Ishikawa (cell line): Measurements from ENCODE around the gene CNGA1.

Source experiments
- CEBPB ChIP-seq: IDR thresholded peaks from 2 replicates; pipeline ENCODE4 v1.6.1; 2012
- CREB1 ChIP-seq: IDR thresholded peaks from 2 replicates; pipeline ENCODE4 v1.6.1; 2012; ENCODE audit warnings: low read depth
- EGR1 ChIP-seq: IDR thresholded peaks from 2 replicates; pipeline ENCODE4 v1.6.1; 2012
- EP300 ChIP-seq: IDR thresholded peaks from 2 replicates; pipeline ENCODE4 v1.6.1; 2012; ENCODE audit warnings: borderline replicate concordance
- RAD21 ChIP-seq: IDR thresholded peaks from 2 replicates; pipeline ENCODE4 v1.6.1; 2012; ENCODE audit warnings: low read depth
- TAF1 ChIP-seq: IDR thresholded peaks from 2 replicates; pipeline ENCODE4 v1.6.1; 2012; ENCODE audit warnings: low read depth, mild to moderate bottlenecking
- TEAD4 ChIP-seq: IDR thresholded peaks from 2 replicates; pipeline ENCODE4 v1.6.1; 2012
- YY1 ChIP-seq: IDR thresholded peaks from 2 replicates; pipeline ENCODE4 v1.6.1; 2012; ENCODE audit warnings: low read depth
- ZBTB7A ChIP-seq: IDR thresholded peaks from 2 replicates; pipeline ENCODE4 v1.6.1; 2012; ENCODE audit warnings: low read depth
- TF ChIP-seq, protein P1 (sequence below): IDR thresholded peaks from 2 replicates; pipeline ENCODE4 v1.6.1; 2012; ENCODE audit warnings: low read depth, mild to moderate bottlenecking
- TF ChIP-seq, protein P2 (sequence below): IDR thresholded peaks from 2 replicates; pipeline ENCODE4 v1.6.1; 2012
- TF ChIP-seq, protein P3 (sequence below): IDR thresholded peaks from 2 replicates; pipeline ENCODE4 v1.6.1; 2012

DNA sequence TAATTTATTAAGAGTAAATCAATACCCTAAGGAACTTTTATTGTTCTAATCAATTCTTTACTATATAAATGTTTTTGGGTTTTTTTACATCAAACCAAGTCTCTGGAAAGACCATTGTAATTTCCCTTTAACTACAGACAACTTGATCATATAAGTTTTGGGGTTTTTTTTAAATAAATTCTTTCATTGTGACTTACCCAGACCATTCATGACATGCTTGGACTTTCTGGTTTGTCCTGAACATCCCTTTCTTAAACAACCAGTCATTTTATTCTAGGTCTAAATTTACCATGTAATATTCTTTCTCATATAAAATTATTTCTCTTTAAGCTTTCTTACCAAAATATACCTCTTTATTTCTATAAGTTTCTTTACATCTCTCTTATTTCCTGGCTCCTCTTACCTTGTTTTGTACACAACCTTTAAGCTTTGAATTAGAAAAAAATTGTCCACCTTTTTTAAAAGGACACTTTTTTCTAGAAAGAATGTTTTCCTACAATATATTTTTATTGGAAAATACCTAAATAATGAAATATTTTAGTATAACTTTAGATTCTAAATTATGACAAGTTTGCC, 8.4 kb downstream of the CNGA1 start:
- no peak for TF ChIP-seq CREB1
- TF ChIP-seq, protein P1, sequence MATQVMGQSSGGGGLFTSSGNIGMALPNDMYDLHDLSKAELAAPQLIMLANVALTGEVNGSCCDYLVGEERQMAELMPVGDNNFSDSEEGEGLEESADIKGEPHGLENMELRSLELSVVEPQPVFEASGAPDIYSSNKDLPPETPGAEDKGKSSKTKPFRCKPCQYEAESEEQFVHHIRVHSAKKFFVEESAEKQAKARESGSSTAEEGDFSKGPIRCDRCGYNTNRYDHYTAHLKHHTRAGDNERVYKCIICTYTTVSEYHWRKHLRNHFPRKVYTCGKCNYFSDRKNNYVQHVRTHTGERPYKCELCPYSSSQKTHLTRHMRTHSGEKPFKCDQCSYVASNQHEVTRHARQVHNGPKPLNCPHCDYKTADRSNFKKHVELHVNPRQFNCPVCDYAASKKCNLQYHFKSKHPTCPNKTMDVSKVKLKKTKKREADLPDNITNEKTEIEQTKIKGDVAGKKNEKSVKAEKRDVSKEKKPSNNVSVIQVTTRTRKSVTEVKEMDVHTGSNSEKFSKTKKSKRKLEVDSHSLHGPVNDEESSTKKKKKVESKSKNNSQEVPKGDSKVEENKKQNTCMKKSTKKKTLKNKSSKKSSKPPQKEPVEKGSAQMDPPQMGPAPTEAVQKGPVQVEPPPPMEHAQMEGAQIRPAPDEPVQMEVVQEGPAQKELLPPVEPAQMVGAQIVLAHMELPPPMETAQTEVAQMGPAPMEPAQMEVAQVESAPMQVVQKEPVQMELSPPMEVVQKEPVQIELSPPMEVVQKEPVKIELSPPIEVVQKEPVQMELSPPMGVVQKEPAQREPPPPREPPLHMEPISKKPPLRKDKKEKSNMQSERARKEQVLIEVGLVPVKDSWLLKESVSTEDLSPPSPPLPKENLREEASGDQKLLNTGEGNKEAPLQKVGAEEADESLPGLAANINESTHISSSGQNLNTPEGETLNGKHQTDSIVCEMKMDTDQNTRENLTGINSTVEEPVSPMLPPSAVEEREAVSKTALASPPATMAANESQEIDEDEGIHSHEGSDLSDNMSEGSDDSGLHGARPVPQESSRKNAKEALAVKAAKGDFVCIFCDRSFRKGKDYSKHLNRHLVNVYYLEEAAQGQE = no peak
- TF ChIP-seq, protein P2, sequence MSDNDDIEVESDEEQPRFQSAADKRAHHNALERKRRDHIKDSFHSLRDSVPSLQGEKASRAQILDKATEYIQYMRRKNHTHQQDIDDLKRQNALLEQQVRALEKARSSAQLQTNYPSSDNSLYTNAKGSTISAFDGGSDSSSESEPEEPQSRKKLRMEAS = no peak
- no peak for TF ChIP-seq EGR1
- TF ChIP-seq RAD21 = no peak
- no peak for TF ChIP-seq EP300
- no peak for TF ChIP-seq YY1
- TF ChIP-seq TAF1 = no peak
- TF ChIP-seq TEAD4 = no peak
- TF ChIP-seq CEBPB = no peak
- TF ChIP-seq, protein P3, sequence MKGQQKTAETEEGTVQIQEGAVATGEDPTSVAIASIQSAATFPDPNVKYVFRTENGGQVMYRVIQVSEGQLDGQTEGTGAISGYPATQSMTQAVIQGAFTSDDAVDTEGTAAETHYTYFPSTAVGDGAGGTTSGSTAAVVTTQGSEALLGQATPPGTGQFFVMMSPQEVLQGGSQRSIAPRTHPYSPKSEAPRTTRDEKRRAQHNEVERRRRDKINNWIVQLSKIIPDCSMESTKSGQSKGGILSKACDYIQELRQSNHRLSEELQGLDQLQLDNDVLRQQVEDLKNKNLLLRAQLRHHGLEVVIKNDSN = no peak
- TF ChIP-seq ZBTB7A = no peak
